Endodermal cell (in vitro differentiated cells): ENCODE data around the gene HERC3. TPM values are rescaled to one million over a fixed set of nuclear protein-coding genes. Genes with fewer than 3 reads are reported as not detected.

Source experiments
- DNase-seq: peaks from one replicate; pipeline ENCODE4 v3.0.0-alpha.2; 2017
- H3K27ac ChIP-seq: 2 replicates; pipeline ENCODE4 v1.5.1; 2013; ENCODE audit warnings: mild to moderate bottlenecking, low read depth, low read length, moderate library complexity
- H3K27me3 ChIP-seq: 2 replicates; pipeline ENCODE4 v1.6.1; 2013; ENCODE audit warnings: mild to moderate bottlenecking, low read length, moderate library complexity; ENCODE audit not compliant: insufficient read depth, control insufficient read depth, poor library complexity, severe bottlenecking
- H3K36me3 ChIP-seq: 2 replicates; pipeline ENCODE4 v1.7.0; 2013; ENCODE audit warnings: mild to moderate bottlenecking, low read length, moderate library complexity; ENCODE audit not compliant: control insufficient read depth, insufficient read depth
- H3K4me1 ChIP-seq: one replicate; pipeline ENCODE4 v1.7.0; 2013; ENCODE audit warnings: low read length; ENCODE audit not compliant: control insufficient read depth, insufficient read depth
- H3K4me3 ChIP-seq: 2 replicates; pipeline ENCODE4 v1.5.1; 2013; ENCODE audit warnings: mild to moderate bottlenecking, low read length, moderate library complexity
- H3K9ac ChIP-seq: 2 replicates; pipeline ENCODE4 v1.6.1; 2013; ENCODE audit warnings: mild to moderate bottlenecking, low read length, moderate library complexity; ENCODE audit not compliant: poor library complexity, severe bottlenecking; ENCODE audit errors: extremely low read depth
- H3K9me3 ChIP-seq: 2 replicates; pipeline ENCODE4 v1.6.1; 2013; ENCODE audit warnings: mild to moderate bottlenecking, low read length, moderate library complexity; ENCODE audit not compliant: control insufficient read depth
- H3K27ac Mint-ChIP-seq: 2 replicates; pipeline ENCODE4 v1.8.0; 2020; ENCODE audit warnings: mixed read lengths
- H3K27me3 Mint-ChIP-seq: 2 replicates; pipeline ENCODE4 v1.8.0; 2021; ENCODE audit warnings: mild to moderate bottlenecking, mixed read lengths; ENCODE audit not compliant: insufficient read depth
- H3K36me3 Mint-ChIP-seq: 2 replicates; pipeline ENCODE4 v1.8.0; 2020; ENCODE audit warnings: low read depth, mixed read lengths
- H3K4me1 Mint-ChIP-seq: 2 replicates; pipeline ENCODE4 v1.8.0; 2020; ENCODE audit warnings: mixed read lengths
- H3K4me3 Mint-ChIP-seq: 2 replicates; pipeline ENCODE4 v1.8.0; 2020; ENCODE audit warnings: mild to moderate bottlenecking, moderate library complexity, mixed read lengths
- H3K9me3 Mint-ChIP-seq: 2 replicates; pipeline ENCODE4 v1.8.0; 2020; ENCODE audit warnings: mild to moderate bottlenecking, mixed read lengths
- CTCF ChIP-seq: fragments of 200-600 bp; sonication (generic); conservative IDR thresholded peaks from 2 replicates; pipeline ENCODE4 v1.5.0; 2021; ENCODE audit warnings: antibody characterized with exemption, mild to moderate bottlenecking
- WGBS, 2 experiments: methylation state at CpG; one replicate each; pipeline versions ENCODE4 v1.1.5 to v1.1.7; 2013; ENCODE audit warnings: missing lambda C conversion rate in 2 of 2, mixed read lengths in 1 of 2; ENCODE audit not compliant: insufficient coverage in 1 of 2, insufficient read length in 1 of 2; 5-methylcytosine and 5-hydroxymethylcytosine counted together
- total RNA-seq, 2 donors: library from RNA; stranded (reverse); fragmentation: NEBNext Ultra II Directional in 1 of 2; extraction: Animal tissue kit (Norgen Biotek cat#: 25700) in 1 of 2; gene quantifications; 2 replicates in 1 of 2; 3 replicates in 1 of 2; pipeline ENCODE4 v1.2.1, GENCODE V29; 2021

Gene HERC3
- total RNA-seq, 2 donors from 2014 or later, result 4.4 to 5.9 TPM

GRCh38 chr4:88752076-88752463 is 159.8 kb downstream of the HERC3 start:
- no peak overlapping the region for H3K27ac ChIP-seq
- no peak overlapping the region for H3K4me3 ChIP-seq
- WGBS, 2 experiments, result 85 to 93% methylated on average over 3 to 4 of the region's 4 CpGs
- DNase-seq, result no peak
- H3K4me1 ChIP-seq, result no peaks in the 10 kb centered on the region
- no peak overlapping the region for H3K4me3 Mint-ChIP-seq
- no peaks in the 10 kb centered on the region for H3K27me3 ChIP-seq
- no peak for TF ChIP-seq CTCF
- H3K9ac ChIP-seq, result no peak overlapping the region
- peaks cover 14% of the 10 kb centered on the region for H3K36me3 ChIP-seq
- no peaks in the 10 kb centered on the region for H3K9me3 Mint-ChIP-seq
- H3K27ac Mint-ChIP-seq, result no peak overlapping the region
- peaks cover 32% of the 10 kb centered on the region for H3K36me3 Mint-ChIP-seq
- no peaks in the 10 kb centered on the region for H3K9me3 ChIP-seq
- no peaks in the 10 kb centered on the region for H3K27me3 Mint-ChIP-seq
- H3K4me1 Mint-ChIP-seq, result peaks cover 11% of the 10 kb centered on the region

GRCh38 chr4:88752754-88753153 is 160.5 kb downstream of the HERC3 start:
- 40 to 76% methylated on average over 2 of the region's 2 CpGs for WGBS, 2 experiments
- Histone ChIP-seq H3K9ac (no peak overlapping the region), H3K27me3 (no peaks in the 10 kb centered on the region), H3K9me3 (no peaks in the 10 kb centered on the region), H3K4me1 (no peaks in the 10 kb centered on the region), H3K4me3 (no peak overlapping the region), H3K27ac (no peak overlapping the region), H3K36me3 (peaks cover 14% of the 10 kb centered on the region)
- Mint-ChIP-seq H3K36me3 (peaks cover 26% of the 10 kb centered on the region), H3K9me3 (no peaks in the 10 kb centered on the region), H3K4me3 (no peak overlapping the region), H3K27ac (no peak overlapping the region), H3K27me3 (no peaks in the 10 kb centered on the region), H3K4me1 (peaks cover 14% of the 10 kb centered on the region)
- no peak for DNase-seq
- no peak for TF ChIP-seq CTCF

GRCh38 chr4:88753658-88754571 is 161.6 kb downstream of the HERC3 start:
- Mint-ChIP-seq H3K4me1 (peaks cover 26% of the 10 kb centered on the region), H3K4me3 (no peak overlapping the region), H3K9me3 (no peaks in the 10 kb centered on the region), H3K36me3 (peaks cover 17% of the 10 kb centered on the region), H3K27ac (no peak overlapping the region), H3K27me3 (no peaks in the 10 kb centered on the region)
- H3K9me3 ChIP-seq, result no peaks in the 10 kb centered on the region
- H3K27me3 ChIP-seq, result no peaks in the 10 kb centered on the region
- no peak overlapping the region for H3K9ac ChIP-seq
- no peak overlapping the region for H3K27ac ChIP-seq
- TF ChIP-seq CTCF, result no peak
- H3K4me1 ChIP-seq, result peaks cover 7% of the 10 kb centered on the region
- no peak for DNase-seq
- peaks cover 6% of the 10 kb centered on the region for H3K36me3 ChIP-seq
- no peak overlapping the region for H3K4me3 ChIP-seq
- 71 to 75% methylated on average over 4 to 7 of the region's 7 CpGs for WGBS, 2 experiments
